Measurements from ENCODE around the gene ACTN1.

ACTN1 gene

DNA sequence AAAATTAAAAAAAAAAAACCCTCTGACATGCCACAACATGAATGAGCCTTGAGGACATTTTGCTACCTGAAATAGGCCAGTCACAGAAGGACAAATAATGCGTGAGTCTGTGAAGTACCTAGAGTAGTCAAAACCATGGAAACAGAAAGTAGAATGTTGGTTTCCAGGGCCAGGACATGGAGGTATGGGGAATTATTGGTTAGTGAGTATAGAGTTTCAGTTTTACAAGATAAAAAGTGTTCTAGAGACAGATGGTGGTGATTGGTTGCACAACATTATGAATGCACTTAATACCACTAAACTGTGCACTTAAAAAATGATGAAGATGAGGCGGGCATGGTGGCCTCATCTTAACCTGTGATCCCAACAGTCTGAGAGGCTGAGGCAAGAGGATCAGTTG, 138.6 kb downstream of the ACTN1 start:
- no peak for DNase-seq (ENCODE audit: extremely low read depth in 1 of 2, low read depth in 1 of 2)

DNA sequence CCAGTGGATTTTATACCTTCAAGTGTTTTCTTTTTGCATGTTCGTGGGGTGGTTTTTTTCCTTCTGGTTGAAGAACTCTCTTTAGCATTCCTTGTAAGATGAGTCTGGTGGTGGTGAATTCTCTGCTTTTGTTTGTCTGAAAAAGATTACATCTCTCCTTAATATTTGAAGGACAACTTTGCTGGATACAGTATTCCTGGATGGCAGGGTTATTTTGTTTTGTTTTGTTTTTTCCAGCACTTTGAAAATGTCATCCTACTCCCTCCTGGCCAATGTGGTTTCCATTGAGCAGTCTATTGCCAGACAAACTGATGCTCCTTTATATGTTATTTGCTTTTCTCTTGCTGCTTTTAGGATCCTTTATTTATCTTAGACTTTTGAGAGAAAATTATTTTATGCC, 143.0 kb downstream of the ACTN1 start:
- DNase-seq (ENCODE audit: extremely low read depth in 1 of 2, low read depth in 1 of 2) = no peak

DNA sequence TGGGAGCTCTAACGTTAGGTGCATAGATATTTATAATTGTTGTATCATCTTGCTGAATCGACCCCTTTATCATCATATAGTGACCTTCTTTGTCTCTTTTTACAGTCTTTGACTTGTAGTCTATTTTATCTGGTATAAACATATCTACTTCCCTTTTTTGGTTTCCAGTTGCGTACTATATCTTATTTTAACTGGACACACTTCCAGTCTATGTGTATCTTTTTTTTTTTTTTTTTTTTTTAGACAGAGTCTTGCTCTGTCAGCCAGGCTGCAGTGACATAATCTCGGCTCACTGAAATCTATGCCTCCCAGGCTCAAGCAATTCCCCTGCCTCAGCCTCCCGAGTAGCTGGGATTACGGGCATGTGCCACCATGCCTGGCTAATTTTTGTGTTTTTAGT, 144.3 kb downstream of the ACTN1 start:
- no peak for DNase-seq (ENCODE audit: extremely low read depth in 1 of 2, low read depth in 1 of 2)

DNA sequence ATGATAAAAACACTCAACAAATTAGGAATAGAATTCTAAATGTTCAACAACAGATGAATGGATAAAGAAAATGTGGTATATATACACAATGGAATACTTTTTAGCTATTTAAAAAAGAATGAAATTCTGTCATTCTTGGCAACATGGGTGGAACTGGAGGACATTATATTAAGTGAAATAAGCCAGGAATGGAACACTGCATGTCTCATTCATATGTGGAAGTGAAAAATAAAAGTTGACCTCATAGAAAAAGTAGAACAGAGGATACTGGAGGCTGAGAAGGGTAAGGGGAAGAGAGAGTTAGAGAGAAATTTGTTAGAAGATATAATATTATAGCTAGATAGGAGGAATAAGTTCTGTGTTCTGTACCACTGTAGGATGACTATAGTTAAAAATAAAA, 150.4 kb downstream of the ACTN1 start:
- no peak for DNase-seq (ENCODE audit: extremely low read depth in 1 of 2, low read depth in 1 of 2)

DNA sequence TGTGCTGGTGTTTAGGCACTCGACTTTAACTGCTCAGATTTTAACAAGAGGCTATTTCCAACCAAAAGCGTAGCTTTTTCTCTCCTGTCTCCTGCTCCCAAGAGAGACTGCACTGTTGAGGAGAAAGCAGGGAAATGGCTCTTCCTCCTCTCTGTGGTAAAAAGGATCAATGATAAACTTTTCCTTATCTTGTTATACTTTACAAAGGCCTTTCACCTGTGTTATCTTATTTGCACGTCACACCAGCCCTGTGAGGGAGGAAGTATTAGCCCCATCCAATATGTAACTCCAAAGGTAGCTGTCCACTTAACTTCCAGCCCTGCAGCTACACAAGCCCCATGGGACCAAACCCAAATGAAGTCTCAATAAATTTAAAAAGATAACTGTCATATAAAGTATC, 153.4 kb downstream of the ACTN1 start:
- DNase-seq (ENCODE audit: extremely low read depth in 1 of 2, low read depth in 1 of 2) = no peak

- no peak for DNase-seq (ENCODE audit: extremely low read depth in 1 of 2, low read depth in 1 of 2)
Measured at GRCh38 chr14:68824517-68825347, 154.4 kb downstream of the ACTN1 start.

DNA sequence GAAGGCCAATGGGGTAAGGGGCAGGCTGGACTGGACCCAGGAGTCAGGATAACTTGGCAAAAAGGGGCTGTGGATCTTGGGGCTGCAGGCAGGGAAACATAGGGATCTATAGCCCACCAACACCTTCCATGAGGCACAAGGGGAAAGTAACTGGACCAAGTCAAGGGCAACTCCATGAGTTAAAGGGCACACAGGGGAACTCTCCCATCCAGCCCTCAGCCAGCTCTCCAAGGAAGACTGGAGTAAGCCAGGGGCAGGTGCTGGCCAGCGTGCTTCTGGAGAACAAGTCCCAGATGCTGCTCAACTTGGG, 154.9 kb downstream of the ACTN1 start:
- DNase-seq (ENCODE audit: extremely low read depth in 1 of 2, low read depth in 1 of 2) = no peak

Measured in stimulated activated CD8-positive, alpha-beta memory T cell treated with anti-CD3 and anti-CD28 coated beads, Interleukin-7, amount 100 ng/mL, for 48 hours (primary cell).